NT2/D1 (cell line): ENCODE measurements around the gene CHFR.
A peak's percentile ranks its signal among the peaks of the same experiment; 100 is the strongest.
"Not testable (repeated sequence)": the region's sequence is repeated elsewhere in the genome, so short reads cannot be mapped to it uniquely, and the experiment has no call there.

Source experiments
- DNase-seq: peaks from one replicate; pipeline ENCODE4 v3.0.0-alpha.2; 2011; ENCODE audit warnings: low read depth, low spot score
- H3K27me3 ChIP-seq: 2 replicates; pipeline ENCODE4 v1.6.0; 2011; ENCODE audit warnings: mild to moderate bottlenecking; ENCODE audit not compliant: insufficient read length, insufficient read depth
- H3K36me3 ChIP-seq: 2 replicates; pipeline ENCODE4 v1.6.1; 2011; ENCODE audit warnings: mild to moderate bottlenecking, low read length, mixed read lengths; ENCODE audit not compliant: insufficient read depth, insufficient read length
- H3K4me1 ChIP-seq: 2 replicates; pipeline ENCODE4 v1.5.1; 2011; ENCODE audit not compliant: insufficient read depth, insufficient read length
- H3K4me3 ChIP-seq: 2 replicates; pipeline ENCODE4 v1.5.1; 2011; ENCODE audit warnings: low read depth; ENCODE audit not compliant: insufficient read length
- H3K9ac ChIP-seq: 2 replicates; pipeline ENCODE4 v1.6.0; 2011; ENCODE audit warnings: low read depth; ENCODE audit not compliant: insufficient read length
- H3K9me3 ChIP-seq: 2 replicates; pipeline ENCODE4 v1.5.1; 2011; ENCODE audit warnings: mild to moderate bottlenecking, low read length; ENCODE audit not compliant: insufficient read depth
- SUZ12 ChIP-seq: IDR thresholded peaks from 2 replicates; pipeline ENCODE4 v1.6.1; 2011; ENCODE audit not compliant: insufficient read length, insufficient read depth; ENCODE audit errors: extremely low read depth
- YY1 ChIP-seq: IDR thresholded peaks from 2 replicates; pipeline ENCODE4 v1.6.1; 2011; ENCODE audit not compliant: insufficient read length, insufficient read depth
- ZNF274 ChIP-seq: IDR thresholded peaks from 2 replicates; pipeline ENCODE4 v1.6.1; 2011; ENCODE audit warnings: mild to moderate bottlenecking, low read depth, low read length

CHFR gene

DNA sequence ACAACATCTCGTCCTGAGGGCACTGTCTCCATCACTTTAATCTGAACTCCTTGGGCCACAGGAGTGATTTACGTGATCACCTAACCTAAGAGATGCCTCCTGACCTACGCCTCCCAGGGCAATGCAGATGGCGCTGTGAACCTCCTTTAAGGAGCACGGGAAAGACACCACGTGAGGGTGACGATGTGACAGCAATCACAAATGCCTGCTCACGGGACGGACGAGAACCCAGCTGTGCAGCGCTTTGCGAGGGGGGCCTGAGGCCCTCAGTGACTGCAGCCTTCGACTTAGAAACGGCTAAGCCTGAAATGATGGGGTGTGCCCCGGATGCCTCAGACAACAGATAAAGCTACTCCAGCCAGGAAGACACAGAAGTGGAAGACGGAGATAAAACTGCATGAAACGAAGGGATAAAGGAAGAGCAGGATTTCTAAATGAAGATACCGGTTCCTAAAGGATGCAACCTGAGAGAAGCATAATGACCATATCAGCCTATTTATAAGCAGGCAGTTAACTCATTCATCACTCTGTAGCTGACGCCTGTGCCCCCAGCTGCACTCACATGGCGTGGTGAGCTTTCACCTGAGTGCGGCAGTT lies 44.9 kb downstream of the CHFR start:
- H3K4me3 ChIP-seq: no peak overlapping the region
- peaks cover 3% of the 10 kb centered on the region for H3K4me1 ChIP-seq
- H3K27me3 ChIP-seq: no peaks in the 10 kb centered on the region
- DNase-seq: no peak
- no peaks in the 10 kb centered on the region for H3K9me3 ChIP-seq
- peak overlapping the region; percentile 4 for H3K9ac ChIP-seq
- peaks cover 85% of the 10 kb centered on the region for H3K36me3 ChIP-seq
- TF ChIP-seq ZNF274: no peak
- TF ChIP-seq YY1: no peak
- no peak for TF ChIP-seq SUZ12

DNA sequence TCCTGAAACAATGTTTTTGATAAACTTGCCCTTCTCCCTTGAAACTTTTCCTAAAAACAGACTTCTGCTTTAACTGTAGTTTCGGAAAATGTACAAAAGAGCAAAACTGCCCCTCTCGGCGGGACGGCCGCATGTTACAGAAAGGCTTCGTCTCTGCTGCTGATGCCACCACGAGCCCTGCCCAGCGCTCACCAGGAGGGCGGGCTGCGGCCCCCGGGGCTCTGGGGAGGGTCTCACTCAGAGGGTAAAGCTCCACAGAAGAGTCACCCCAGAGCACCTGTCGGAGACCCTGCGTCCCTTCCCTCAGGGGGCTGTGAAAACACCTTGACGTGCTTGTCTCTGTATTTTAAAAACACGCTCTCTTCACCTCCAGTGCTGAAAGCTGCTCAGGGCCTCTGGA lies 46.3 kb downstream of the CHFR start:
- no peak for DNase-seq
- Histone ChIP-seq H3K4me1 (no peaks in the 10 kb centered on the region), H3K27me3 (no peaks in the 10 kb centered on the region), H3K4me3 (no peak overlapping the region), H3K9me3 (no peaks in the 10 kb centered on the region), H3K36me3 (peaks cover 84% of the 10 kb centered on the region), H3K9ac (no peak overlapping the region)
- TF ChIP-seq SUZ12: no peak

DNA sequence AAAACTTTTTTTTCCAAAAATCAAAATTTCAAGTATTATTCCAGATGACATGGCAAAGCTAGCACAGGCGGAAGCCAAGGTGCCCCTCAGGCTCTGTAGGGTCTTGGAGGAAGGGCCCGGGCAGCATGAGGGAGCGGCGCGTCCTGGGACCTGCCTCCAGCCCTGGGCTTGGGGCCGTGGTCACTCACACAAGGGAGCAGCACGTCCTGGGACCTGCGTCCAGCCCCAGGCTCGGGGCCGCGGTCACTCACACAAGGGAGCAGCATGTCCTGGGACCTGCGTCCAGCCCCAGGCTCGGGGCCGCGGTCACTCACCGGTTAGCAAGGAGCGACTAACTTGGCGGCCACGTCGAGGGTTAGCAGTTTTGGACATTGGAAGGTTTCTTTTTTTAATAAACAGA lies 46.9 kb downstream of the CHFR start:
- DNase-seq: no peak
- H3K9me3 ChIP-seq: no peaks in the 10 kb centered on the region
- H3K27me3 ChIP-seq: no peaks in the 10 kb centered on the region
- H3K4me3 ChIP-seq: no peak overlapping the region
- TF ChIP-seq ZNF274 (no peak), YY1 (no peak), SUZ12 (no peak)
- no peak overlapping the region for H3K9ac ChIP-seq
- H3K4me1 ChIP-seq: no peaks in the 10 kb centered on the region
- H3K36me3 ChIP-seq: peaks cover 80% of the 10 kb centered on the region

DNA sequence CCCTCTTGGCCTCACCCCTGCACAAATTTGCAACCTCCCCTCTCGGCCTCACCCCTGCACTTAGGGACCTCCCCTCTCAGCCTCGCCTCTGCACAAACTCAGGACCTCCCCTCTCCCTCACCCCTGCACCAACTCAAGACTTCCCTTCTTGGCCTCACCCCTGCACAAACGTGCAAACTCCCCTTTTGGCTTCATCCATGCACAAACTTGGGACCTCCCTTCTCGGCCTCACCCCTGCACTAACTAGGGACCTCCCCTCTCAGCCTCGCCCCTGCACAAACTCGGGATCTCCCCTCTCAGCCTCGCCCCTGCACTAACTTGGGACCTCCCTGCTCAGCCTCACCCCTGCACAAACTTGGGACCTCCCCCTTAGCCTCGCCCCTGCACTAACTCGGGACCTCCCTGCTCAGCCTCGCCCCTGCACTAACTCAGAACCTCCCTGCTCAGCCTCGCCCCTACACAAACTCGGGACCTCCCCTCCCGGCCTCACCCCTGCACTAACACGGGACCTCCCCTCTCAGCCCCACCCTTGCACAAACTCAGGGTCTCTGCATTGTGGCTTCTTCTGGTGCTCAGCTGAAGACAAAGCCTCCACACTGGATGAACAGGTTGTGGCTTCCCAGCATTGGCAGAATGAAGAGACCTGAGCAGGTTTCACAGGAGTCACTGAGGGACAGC lies 47.7 kb downstream of the CHFR start:
- Histone ChIP-seq H3K27me3 (no peaks in the 10 kb centered on the region), H3K4me1 (no peaks in the 10 kb centered on the region), H3K9me3 (no peaks in the 10 kb centered on the region), H3K36me3 (peaks cover 81% of the 10 kb centered on the region), H3K9ac (no peak overlapping the region), H3K4me3 (no peak overlapping the region)
- DNase-seq: no peak
- TF ChIP-seq SUZ12: no peak
- TF ChIP-seq YY1: no peak
- no peak for TF ChIP-seq ZNF274

DNA sequence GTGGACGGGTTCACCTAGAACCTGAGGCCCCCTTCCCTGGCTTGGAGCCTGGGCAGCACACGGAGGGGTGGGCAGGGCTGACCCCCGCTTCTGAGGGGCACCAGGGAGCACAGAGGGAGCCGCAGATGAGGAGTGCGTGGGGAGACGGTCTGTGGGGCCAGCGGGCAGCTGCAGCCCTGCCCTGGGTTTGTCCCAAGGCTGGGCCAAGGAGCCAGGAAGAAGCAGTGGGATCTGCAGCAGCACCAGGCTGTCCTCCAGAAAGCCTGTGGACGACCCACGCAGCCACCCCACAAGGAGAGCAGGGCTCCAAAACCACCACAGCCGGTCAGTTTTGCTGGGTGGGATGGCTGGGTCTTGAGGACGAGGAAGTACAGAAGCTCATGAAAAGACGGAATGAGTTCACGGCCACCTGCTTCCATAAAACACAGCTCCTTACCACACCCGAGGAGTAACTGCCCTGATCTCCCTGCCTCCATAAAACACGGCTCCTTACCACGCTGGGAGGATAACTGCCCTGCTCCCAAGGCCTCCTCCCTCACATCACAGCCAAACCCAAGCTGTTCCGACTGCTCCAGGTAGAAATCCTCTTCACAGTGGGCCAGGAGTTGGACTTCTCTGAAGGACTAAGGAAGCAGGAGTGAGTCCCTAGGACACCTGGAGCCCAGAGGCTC lies 48.9 kb downstream of the CHFR start:
- Histone ChIP-seq H3K9me3 (no peaks in the 10 kb centered on the region), H3K4me3 (no peak overlapping the region), H3K27me3 (no peaks in the 10 kb centered on the region), H3K4me1 (no peaks in the 10 kb centered on the region), H3K9ac (no peak overlapping the region), H3K36me3 (peaks cover 85% of the 10 kb centered on the region)
- no peak for TF ChIP-seq SUZ12
- TF ChIP-seq ZNF274: no peak
- no peak for TF ChIP-seq YY1
- no peak for DNase-seq

DNA sequence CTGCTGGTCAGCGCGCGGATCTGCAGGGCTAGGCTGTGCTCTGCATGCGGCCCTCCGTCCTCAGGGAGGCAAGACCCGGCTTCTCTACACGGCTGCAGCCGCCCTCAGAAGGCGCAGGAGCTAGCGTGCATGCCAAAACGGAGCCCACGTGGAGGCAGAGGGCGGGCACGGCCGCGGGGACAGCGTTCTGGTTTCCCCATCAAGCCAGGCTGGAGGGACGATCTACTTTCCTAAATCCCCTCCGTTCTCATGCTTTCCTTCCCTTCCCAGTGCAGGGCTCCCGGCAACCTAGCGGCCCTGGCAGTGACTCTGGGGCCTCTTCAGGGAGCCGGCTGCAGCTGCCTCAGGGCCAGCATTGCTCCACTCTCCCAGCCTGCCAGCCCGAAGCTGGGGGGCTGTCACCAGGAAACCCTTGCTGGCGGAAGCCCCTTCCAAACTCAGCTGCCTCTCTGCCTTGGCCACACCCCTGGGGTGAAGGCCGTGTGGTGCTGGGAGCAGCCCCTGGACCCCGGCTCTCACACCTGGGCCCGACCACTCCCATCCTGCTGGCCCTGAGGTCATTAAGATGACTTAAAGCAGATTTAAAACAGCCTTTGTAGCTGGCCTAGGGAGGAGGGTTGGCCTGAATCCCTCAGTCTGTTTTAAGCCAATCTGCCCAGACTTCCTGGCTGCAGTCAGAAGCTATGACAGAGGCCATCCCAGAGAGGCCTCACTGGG lies 49.6 kb downstream of the CHFR start:
- Histone ChIP-seq H3K4me1 (no peaks in the 10 kb centered on the region), H3K4me3 (no peak overlapping the region), H3K27me3 (no peaks in the 10 kb centered on the region), H3K9me3 (no peaks in the 10 kb centered on the region), H3K36me3 (peaks cover 86% of the 10 kb centered on the region), H3K9ac (no peak overlapping the region)
- TF ChIP-seq ZNF274 (no peak), SUZ12 (no peak), YY1 (no peak)
- no peak for DNase-seq

DNA sequence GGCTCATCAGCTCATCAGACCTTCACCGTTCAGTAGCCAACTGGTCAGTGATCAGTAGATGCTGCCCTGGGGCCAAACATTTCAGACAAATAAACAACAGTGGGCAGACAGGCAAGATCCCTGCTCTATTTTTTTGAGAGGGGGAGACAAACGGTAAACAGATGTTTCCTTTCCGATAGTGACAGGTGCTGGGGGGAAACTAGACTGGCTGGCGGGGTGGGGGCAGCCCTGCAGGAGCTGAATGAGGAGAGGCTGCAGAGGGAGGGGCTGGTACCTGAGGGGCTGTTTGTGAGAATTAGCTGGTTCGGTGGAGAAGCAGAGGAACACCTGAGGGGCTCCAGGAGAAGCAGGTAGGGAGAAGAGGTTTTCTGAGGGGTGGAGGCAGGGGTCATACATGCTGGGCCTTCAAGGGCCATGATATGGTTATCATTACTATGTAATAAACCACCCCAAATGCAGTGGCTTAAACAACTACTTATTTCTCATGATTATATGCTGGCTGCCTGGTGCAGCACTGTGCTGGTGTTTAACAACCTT lies 50.5 kb downstream of the CHFR start:
- Histone ChIP-seq H3K9ac (no peak overlapping the region), H3K9me3 (no peaks in the 10 kb centered on the region), H3K27me3 (no peaks in the 10 kb centered on the region), H3K4me1 (no peaks in the 10 kb centered on the region), H3K4me3 (no peak overlapping the region), H3K36me3 (peaks cover 84% of the 10 kb centered on the region)
- TF ChIP-seq ZNF274 (no peak), YY1 (no peak), SUZ12 (no peak)
- DNase-seq: no peak

DNA sequence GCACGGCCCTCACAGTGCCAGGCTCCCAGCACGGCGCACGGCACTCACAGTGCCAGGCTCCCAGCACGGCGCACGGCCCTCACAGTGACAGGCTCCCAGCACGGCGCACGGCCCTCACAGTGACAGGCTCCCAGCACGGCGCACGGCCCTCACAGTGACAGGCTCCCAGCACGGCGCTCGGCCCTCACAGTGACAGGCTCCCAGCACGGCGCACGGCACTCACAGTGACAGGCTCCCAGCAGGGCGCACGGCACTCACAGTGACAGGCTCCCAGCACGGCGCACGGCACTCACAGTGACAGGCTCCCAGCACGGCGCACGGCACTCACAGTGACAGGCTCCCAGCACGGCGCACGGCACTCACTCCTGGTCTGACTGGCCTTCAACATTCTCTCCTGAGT lies 51.2 kb downstream of the CHFR start:
- not testable (repeated sequence) for H3K27me3 ChIP-seq, H3K4me1 ChIP-seq, H3K9me3 ChIP-seq, DNase-seq, H3K4me3 ChIP-seq, H3K9ac ChIP-seq
- peaks cover 84% of the 10 kb centered on the region for H3K36me3 ChIP-seq
